Measurements from ENCODE around the gene B3GNT2. TPM values are rescaled to one million over a fixed set of nuclear protein-coding genes. Genes with fewer than 3 reads are reported as not detected.

Gene B3GNT2
- polyA plus RNA-seq, 1 experiment = 8.6 TPM

DNA sequence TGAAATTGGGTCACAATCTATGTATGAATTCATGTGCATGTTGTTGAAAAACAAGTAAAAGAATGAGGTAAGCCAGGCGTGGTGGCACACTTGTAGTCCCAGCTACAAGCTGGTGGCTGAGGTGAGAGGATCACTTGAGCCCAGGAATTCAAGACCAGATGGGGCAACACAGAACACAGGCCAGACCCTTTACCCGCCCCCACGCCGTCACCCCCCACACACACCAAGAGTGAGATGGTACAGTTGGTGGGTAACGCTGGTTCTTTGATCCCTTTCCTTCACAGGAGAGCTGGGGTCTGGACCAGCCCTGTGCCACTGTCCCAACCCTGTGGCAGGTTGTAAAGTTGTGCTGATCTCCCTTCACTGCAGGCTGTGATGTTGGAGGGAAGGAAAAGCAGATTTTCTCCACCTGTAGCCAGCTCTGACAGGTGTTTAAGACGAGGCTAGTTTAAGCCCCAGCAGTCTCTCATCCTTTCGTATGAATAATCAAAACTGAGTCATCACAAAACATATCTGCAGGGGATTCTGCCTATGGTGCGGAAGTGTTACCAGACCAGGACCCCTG is 13.6 kb downstream of the B3GNT2 start:
- POLR2A ChIA-PET = no interaction called here
- Histone ChIP-seq H3K27me3 (ENCODE audit: control insufficient read depth, insufficient read depth, low read length) (no peaks in the 10 kb centered on the region), H3K27ac (ENCODE audit: low read depth, low read length) (no peak overlapping the region), H3K4me3 (ENCODE audit: low read depth, low read length) (no peak overlapping the region), H3K9me3 (ENCODE audit: control insufficient read depth, insufficient read depth, low read length) (peaks cover 5% of the 10 kb centered on the region)
- CTCF ChIA-PET = interaction anchor here (1.0 kb wide), 1 partner anchor 8 kb away, joined by 3 read pairs; no protein-coding TSS in a partner anchor
- TF ChIP-seq CTCF (IDR thresholded peaks at IDR 0.05; ENCODE audit: low read depth, low read length) = no peak
- DNase-seq (ENCODE audit: low read depth, low spot score) = no peak

DNA sequence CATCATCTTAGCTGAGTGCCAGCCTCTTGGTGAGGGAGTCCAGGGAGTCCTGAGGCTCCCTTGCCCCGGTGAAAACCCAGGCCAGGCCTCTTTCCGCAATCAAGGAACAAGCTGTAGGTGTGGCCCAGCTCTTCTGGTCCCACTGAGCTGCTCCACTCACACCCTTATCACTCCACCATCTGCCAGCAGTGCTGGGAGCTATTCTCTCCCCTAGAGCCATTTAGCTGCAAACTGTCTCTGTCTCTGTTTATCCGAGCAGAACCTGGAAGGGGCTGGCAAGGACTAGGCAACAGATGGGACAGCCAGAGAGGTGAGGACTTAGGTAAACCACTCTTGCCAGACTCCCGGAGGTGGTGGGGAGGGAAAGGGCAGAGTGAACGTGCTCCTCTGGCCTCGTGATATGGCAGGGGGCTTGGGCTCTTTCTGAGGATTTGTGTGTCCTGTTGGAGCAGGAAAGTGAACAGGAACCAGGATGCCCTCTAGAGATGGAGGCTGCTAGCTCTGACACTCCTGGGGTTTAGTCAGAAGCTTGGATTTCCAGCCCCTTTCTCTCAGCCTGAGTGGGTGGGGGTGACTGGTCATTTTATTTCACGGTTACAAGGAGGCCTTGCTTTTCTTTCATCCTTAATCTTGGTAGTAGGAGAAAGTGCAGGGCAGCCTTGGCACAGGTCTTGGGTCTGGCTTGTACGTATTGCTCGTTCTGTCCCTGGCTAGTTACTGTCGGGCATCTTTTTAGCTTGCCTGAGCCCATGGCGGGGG is 19.6 kb downstream of the B3GNT2 start:
- POLR2A ChIA-PET = no interaction called here
- peaks cover 12% of the 10 kb centered on the region for H3K9me3 ChIP-seq (ENCODE audit: control insufficient read depth, insufficient read depth, low read length)
- H3K4me3 ChIP-seq (ENCODE audit: low read depth, low read length) = no peak overlapping the region
- H3K27me3 ChIP-seq (ENCODE audit: control insufficient read depth, insufficient read depth, low read length) = no peaks in the 10 kb centered on the region
- no peak overlapping the region for H3K27ac ChIP-seq (ENCODE audit: low read depth, low read length)
- no peak for DNase-seq (ENCODE audit: low read depth, low spot score)
- TF ChIP-seq CTCF (IDR thresholded peaks at IDR 0.05; ENCODE audit: low read depth, low read length) = no peak
- CTCF ChIA-PET = no interaction called here

DNA sequence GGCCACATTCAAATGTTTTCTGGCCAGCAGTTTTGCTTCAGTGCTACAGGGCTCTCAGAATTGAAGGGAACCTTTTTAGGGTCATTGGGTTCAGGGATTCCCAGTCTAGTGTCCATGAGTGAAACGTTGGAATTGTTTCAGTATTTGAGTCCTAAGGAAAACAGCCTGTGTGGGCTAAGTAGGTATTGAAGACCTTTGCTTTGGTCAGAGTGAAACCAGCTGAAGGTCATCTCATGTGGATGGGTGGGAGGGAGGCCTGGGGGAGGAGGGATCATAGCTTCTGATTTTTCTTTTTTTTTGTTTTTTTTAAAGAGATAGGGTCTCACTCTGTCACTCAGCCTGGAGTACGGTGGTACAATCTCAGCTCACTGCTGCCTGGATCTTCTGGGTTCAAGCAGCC is 20.2 kb downstream of the B3GNT2 start:
- ChIA-PET POLR2A (no interaction called here), CTCF (interaction anchor here (1.0 kb wide), 1 partner anchor 17 kb away, joined by 4 read pairs; no protein-coding TSS in a partner anchor)
- DNase-seq (ENCODE audit: low read depth, low spot score) = no peak
- Histone ChIP-seq H3K4me3 (ENCODE audit: low read depth, low read length) (no peak overlapping the region), H3K27me3 (ENCODE audit: control insufficient read depth, insufficient read depth, low read length) (no peaks in the 10 kb centered on the region), H3K27ac (ENCODE audit: low read depth, low read length) (no peak overlapping the region), H3K9me3 (ENCODE audit: control insufficient read depth, insufficient read depth, low read length) (peaks cover 12% of the 10 kb centered on the region)
- TF ChIP-seq CTCF (IDR thresholded peaks at IDR 0.05; ENCODE audit: low read depth, low read length) = no peak

GRCh38 chr2:62216616-62217015 is 20.7 kb downstream of the B3GNT2 start:
- TF ChIP-seq CTCF (IDR thresholded peaks at IDR 0.05; ENCODE audit: low read depth, low read length) = no peak
- POLR2A ChIA-PET = no interaction called here
- Histone ChIP-seq H3K27ac (ENCODE audit: low read depth, low read length) (peak overlapping the region; percentile 47), H3K9me3 (ENCODE audit: control insufficient read depth, insufficient read depth, low read length) (peaks cover 12% of the 10 kb centered on the region), H3K27me3 (ENCODE audit: control insufficient read depth, insufficient read depth, low read length) (no peaks in the 10 kb centered on the region), H3K4me3 (ENCODE audit: low read depth, low read length) (no peak overlapping the region)
- peak; percentile 44 for DNase-seq (ENCODE audit: low read depth, low spot score)
- CTCF ChIA-PET = interaction anchor here (1.0 kb wide), 1 partner anchor 18 kb away, joined by 4 read pairs; no protein-coding TSS in a partner anchor

GRCh38 chr2:62217421-62217820 is 21.5 kb downstream of the B3GNT2 start:
- Histone ChIP-seq H3K27me3 (ENCODE audit: control insufficient read depth, insufficient read depth, low read length) (no peaks in the 10 kb centered on the region), H3K9me3 (ENCODE audit: control insufficient read depth, insufficient read depth, low read length) (peaks cover 7% of the 10 kb centered on the region; the same call in 1 of the 2 replicates), H3K27ac (ENCODE audit: low read depth, low read length) (no peak overlapping the region), H3K4me3 (ENCODE audit: low read depth, low read length) (no peak overlapping the region)
- CTCF ChIA-PET = interaction anchor here (0.5 kb wide), 1 partner anchor 14 kb away, joined by 3 read pairs; no protein-coding TSS in a partner anchor
- no peak for TF ChIP-seq CTCF (IDR thresholded peaks at IDR 0.05; ENCODE audit: low read depth, low read length)
- POLR2A ChIA-PET = interaction anchor here (0.6 kb wide), 1 partner anchor 43 kb away, joined by 4 read pairs; no protein-coding TSS in a partner anchor
- DNase-seq (ENCODE audit: low read depth, low spot score) = no peak
